Common myeloid progenitor, CD34-positive (primary cell): ENCODE data around the gene KCNB1.

Experiments
- CTCF ChIA-PET: fragments of 350-600 bp; sonication (Branson Sonifier 250); formaldehyde crosslinking; loops from one replicate; lab custom pipeline; 2021; ENCODE audit warnings: antibody characterized with exemption; lab: Charles Lee
- POLR2A ChIA-PET: fragments of 350-600 bp; sonication (Branson Sonifier 250); formaldehyde crosslinking; loops from one replicate; lab custom pipeline; 2021; ENCODE audit warnings: antibody characterized with exemption; lab: Charles Lee
- DNase-seq, 3 donors: peaks; one replicate each; pipeline versions ENCODE4 v3.0.0 to v3.0.0-alpha.2; 2013
- H3K27ac ChIP-seq, 2 experiments: 1 replicate in 1 of 2; 2 replicates in 1 of 2; pipeline ENCODE4 v1.7.0; 2013; ENCODE audit warnings: inconsistent platforms in 2 of 2, low read length in 2 of 2, mild to moderate bottlenecking in 2 of 2, low read depth in 1 of 2, moderate library complexity in 1 of 2; ENCODE audit not compliant: severe bottlenecking in 2 of 2, insufficient read depth in 1 of 2, poor library complexity in 1 of 2
- H3K27me3 ChIP-seq, 5 experiments: replicated peaks in 2 of 5; 1 replicate in 3 of 5; 2 replicates in 2 of 5; pipeline versions ENCODE4 v1.6.1 to v1.7.0; 2013; ENCODE audit warnings: low read length in 4 of 5, mild to moderate bottlenecking in 2 of 5, moderate library complexity in 2 of 5, inconsistent platforms in 1 of 5; ENCODE audit not compliant: insufficient read depth in 5 of 5, control insufficient read depth in 4 of 5
- H3K36me3 ChIP-seq, 4 experiments: 1 replicate in 2 of 4; 2 replicates in 2 of 4; pipeline versions ENCODE4 v1.6.1 to v1.7.0; 2013; ENCODE audit warnings: low read length in 3 of 4, control low read depth in 1 of 4, mild to moderate bottlenecking in 1 of 4; ENCODE audit not compliant: control insufficient read depth in 4 of 4, insufficient read depth in 4 of 4
- H3K4me1 ChIP-seq, 4 experiments: 1 replicate in 3 of 4; 2 replicates in 1 of 4; pipeline versions ENCODE4 v1.6.1 to v1.7.1; 2013; ENCODE audit warnings: low read length in 3 of 4, mild to moderate bottlenecking in 3 of 4, control low read depth in 1 of 4, inconsistent platforms in 1 of 4, moderate library complexity in 1 of 4; ENCODE audit not compliant: control insufficient read depth in 4 of 4, insufficient read depth in 4 of 4; ENCODE audit errors: control extremely low read depth in 1 of 4
- H3K4me3 ChIP-seq, 7 experiments: 1 replicate in 4 of 7; 2 replicates in 3 of 7; pipeline versions ENCODE4 v1.5.1 to v1.7.0; 2013; ENCODE audit warnings: mild to moderate bottlenecking in 7 of 7, low read length in 6 of 7, moderate library complexity in 6 of 7, inconsistent platforms in 2 of 7, low read depth in 2 of 7, control low read depth in 1 of 7; ENCODE audit not compliant: insufficient read depth in 4 of 7, control insufficient read depth in 1 of 7; ENCODE audit errors: extremely low read depth in 1 of 7
- H3K9me3 ChIP-seq, 5 experiments: 1 replicate in 4 of 5; 2 replicates in 1 of 5; pipeline versions ENCODE4 v1.6.1 to v1.7.1; 2013; ENCODE audit warnings: low read length in 4 of 5, mild to moderate bottlenecking in 2 of 5, inconsistent platforms in 1 of 5, low read depth in 1 of 5, moderate library complexity in 1 of 5; ENCODE audit not compliant: control insufficient read depth in 4 of 5, insufficient read depth in 2 of 5; ENCODE audit errors: control extremely low read depth in 1 of 5
- WGBS: methylation state at CpG from one replicate; pipeline ENCODE4 v1.1.5; 2013; ENCODE audit not compliant: insufficient coverage; 5-methylcytosine and 5-hydroxymethylcytosine counted together

Gene KCNB1

GRCh38 chr20:49422161-49422560 is 60.3 kb downstream of the KCNB1 start:
- WGBS: 100% methylated on average over 2 of the region's 6 CpGs
- no peaks in the 10 kb centered on the region for H3K4me1 ChIP-seq
- no peak overlapping the region for H3K27ac ChIP-seq
- DNase-seq: no peak
- H3K4me3 ChIP-seq: no peak overlapping the region
- CTCF ChIA-PET: interaction anchor here (0.6 to 0.8 kb wide), 2 partner anchors 16 to 1996 kb away, joined by 3 read pairs; no protein-coding TSS in a partner anchor
- H3K9me3 ChIP-seq: peaks cover 0 to 3% (median 0%) of the 10 kb centered on the region in 5 experiments
- H3K36me3 ChIP-seq: no peaks in the 10 kb centered on the region
- H3K27me3 ChIP-seq: peaks cover 0 to 14% (median 5%) of the 10 kb centered on the region in 5 experiments
- POLR2A ChIA-PET: no interaction called here

- WGBS: 100% methylated on average over 4 of the region's 6 CpGs
- CTCF ChIA-PET: no interaction called here
These were observed 61.6 kb downstream of the KCNB1 start for GRCh38 chr20:49420811-49421295.

GRCh38 chr20:49420292-49420691 is 62.2 kb downstream of the KCNB1 start:
- Histone ChIP-seq H3K4me3 (no peak overlapping the region), H3K27ac (no peak overlapping the region), H3K27me3 (peaks cover 2 to 10% (median 5%) of the 10 kb centered on the region in 5 experiments), H3K4me1 (no peaks in the 10 kb centered on the region), H3K9me3 (peaks cover 0 to 3% (median 0%) of the 10 kb centered on the region in 5 experiments), H3K36me3 (no peaks in the 10 kb centered on the region)
- no peak for DNase-seq
- CTCF ChIA-PET: no interaction called here
- WGBS: 100% methylated on average over 1 of the region's 1 CpG
- POLR2A ChIA-PET: no interaction called here

More at GRCh38 chr20:49420811-49421295, 61.6 kb downstream of the KCNB1 start:
- Histone ChIP-seq H3K9me3 (peaks cover 0 to 3% (median 0%) of the 10 kb centered on the region in 5 experiments), H3K4me3 (peak overlapping the region in 1 of 7 experiments; percentile 12), H3K27ac (no peak overlapping the region), H3K27me3 (peaks cover 1 to 10% (median 4%) of the 10 kb centered on the region in 5 experiments), H3K4me1 (no peaks in the 10 kb centered on the region), H3K36me3 (no peaks in the 10 kb centered on the region)
- POLR2A ChIA-PET: no interaction called here
- no peak for DNase-seq

GRCh38 chr20:49419785-49420184 is 62.7 kb downstream of the KCNB1 start:
- Histone ChIP-seq H3K9me3 (peaks cover 0 to 3% (median 0%) of the 10 kb centered on the region in 5 experiments), H3K4me3 (no peak overlapping the region), H3K36me3 (no peaks in the 10 kb centered on the region), H3K4me1 (no peaks in the 10 kb centered on the region), H3K27me3 (peaks cover 2 to 10% (median 5%) of the 10 kb centered on the region in 5 experiments), H3K27ac (no peak overlapping the region)
- DNase-seq: no peak
- 83% methylated on average over 1 of the region's 1 CpG for WGBS
- ChIA-PET POLR2A (no interaction called here), CTCF (no interaction called here)

- no peak overlapping the region for H3K27ac ChIP-seq
- no peak for DNase-seq
- peaks cover 0 to 3% (median 0%) of the 10 kb centered on the region in 5 experiments for H3K9me3 ChIP-seq
- ChIA-PET CTCF (no interaction called here), POLR2A (no interaction called here)
- no peaks in the 10 kb centered on the region for H3K36me3 ChIP-seq
- peaks cover 4 to 17% (median 10%) of the 10 kb centered on the region in 5 experiments for H3K27me3 ChIP-seq
- no peaks in the 10 kb centered on the region for H3K4me1 ChIP-seq
- no peak overlapping the region for H3K4me3 ChIP-seq
- 88% methylated on average over 3 of the region's 7 CpGs for WGBS
These were observed 63.7 kb downstream of the KCNB1 start for GRCh38 chr20:49418809-49419208.

- no peak overlapping the region for H3K27ac ChIP-seq
- ChIA-PET POLR2A (no interaction called here), CTCF (interaction anchor here (0.6 kb wide), 1 partner anchor 109 kb away, joined by 3 read pairs; no protein-coding TSS in a partner anchor)
- no peaks in the 10 kb centered on the region for H3K4me1 ChIP-seq
- H3K36me3 ChIP-seq: no peaks in the 10 kb centered on the region
- no peak for DNase-seq
- peaks cover 4 to 21% (median 7%) of the 10 kb centered on the region in 5 experiments for H3K27me3 ChIP-seq
- WGBS: 100% methylated on average over 2 of the region's 9 CpGs
- H3K9me3 ChIP-seq: peaks cover 0 to 3% (median 0%) of the 10 kb centered on the region in 5 experiments
- H3K4me3 ChIP-seq: no peak overlapping the region
These were observed 64.5 kb downstream of the KCNB1 start for GRCh38 chr20:49417843-49418555.

GRCh38 chr20:49415668-49416044 is 66.8 kb downstream of the KCNB1 start:
- Histone ChIP-seq H3K36me3 (no peaks in the 10 kb centered on the region), H3K4me3 (no peak overlapping the region), H3K9me3 (no peaks in the 10 kb centered on the region), H3K27ac (no peak overlapping the region), H3K4me1 (no peaks in the 10 kb centered on the region), H3K27me3 (peaks cover 5 to 22% (median 7%) of the 10 kb centered on the region in 5 experiments)
- WGBS: 97% methylated on average over 6 of the region's 8 CpGs
- CTCF ChIA-PET: interaction anchor here (0.6 to 0.9 kb wide), 2 partner anchors 70 to 125 kb away, joined by 3 read pairs; no protein-coding TSS in a partner anchor
- DNase-seq: no peak
- POLR2A ChIA-PET: no interaction called here
